Cerebellar nuclear complex (tissue), 1 donor: ENCODE results near the gene PAPOLA.
"Not testable (repeated sequence)": the region's sequence is repeated elsewhere in the genome, so short reads cannot be mapped to it uniquely, and the experiment has no call there.

ENCODE experiments used
- DNase-seq, 2 experiments: peaks; one replicate each; lab custom pipeline; 2025; lab: John Stamatoyannopoulos, UW

Gene PAPOLA

DNA sequence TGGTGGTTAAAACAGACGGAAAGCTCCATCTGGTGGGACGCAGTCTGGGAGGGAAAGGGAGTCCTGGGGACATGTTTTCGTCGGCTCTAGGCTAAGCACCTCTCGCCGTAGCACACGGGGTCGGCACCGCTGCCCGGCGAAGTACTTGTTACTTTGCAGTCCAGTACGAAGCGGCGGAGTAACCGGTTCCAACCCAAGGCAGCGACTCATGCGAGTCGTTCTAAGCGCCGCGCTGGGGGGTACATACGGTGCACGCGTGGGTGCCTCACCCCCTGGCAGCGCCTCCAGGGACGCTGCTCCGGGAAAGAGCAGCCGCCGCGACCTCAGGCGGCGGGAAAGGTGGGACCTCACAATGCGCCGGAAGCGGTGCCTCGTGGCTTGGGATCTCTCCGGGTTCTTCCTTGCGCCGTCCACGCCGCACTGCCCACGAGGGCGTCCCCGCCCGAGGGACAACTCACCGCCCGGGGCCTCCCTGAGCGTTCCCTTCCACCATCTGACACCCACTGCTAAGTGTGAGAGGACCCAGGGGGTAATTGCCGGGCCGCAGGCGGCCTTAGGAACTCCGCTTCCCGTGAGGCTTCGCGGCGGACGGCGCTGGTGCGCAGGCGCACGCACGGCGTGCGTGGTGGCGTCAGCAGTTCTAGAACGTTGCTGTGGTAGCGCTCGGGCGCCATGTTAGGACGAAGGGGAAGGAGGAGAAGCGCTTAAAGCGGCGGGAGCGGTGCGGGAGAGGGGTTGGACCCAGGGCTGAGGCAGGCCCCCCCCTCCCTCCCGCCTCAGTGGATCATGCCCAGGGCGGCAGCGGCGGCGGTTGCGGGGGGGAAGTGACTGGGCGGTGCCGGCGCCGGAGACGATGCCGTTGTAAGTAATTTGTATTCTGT is at the start of gene PAPOLA:
TSS of gene PAPOLA (plus strand) at position 643 of the 881 bp plus-strand sequence. CDS start at position 854, 211 bp downstream.
- DNase-seq = peak; percentile 37 to 72

DNA sequence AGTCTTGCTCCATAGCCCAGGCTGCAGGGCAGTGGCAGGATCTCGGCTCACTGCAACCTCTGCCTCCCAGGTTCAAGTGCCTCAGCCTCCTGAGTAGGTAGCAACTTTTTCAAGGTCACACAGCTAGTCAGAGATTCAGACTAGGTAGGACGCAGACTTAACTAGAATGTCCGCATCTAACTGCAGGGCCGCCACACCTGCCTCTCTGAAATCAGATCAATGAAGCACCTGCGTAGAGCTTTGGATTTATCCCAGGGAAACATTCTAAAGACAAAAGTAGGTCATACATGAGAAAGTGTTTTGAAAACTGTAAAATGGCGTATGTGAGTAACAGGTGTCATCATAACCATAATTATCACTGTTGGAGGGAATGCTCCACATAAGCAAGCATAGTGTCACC is 49.5 kb upstream of the PAPOLA start:
- no peak for DNase-seq

DNA sequence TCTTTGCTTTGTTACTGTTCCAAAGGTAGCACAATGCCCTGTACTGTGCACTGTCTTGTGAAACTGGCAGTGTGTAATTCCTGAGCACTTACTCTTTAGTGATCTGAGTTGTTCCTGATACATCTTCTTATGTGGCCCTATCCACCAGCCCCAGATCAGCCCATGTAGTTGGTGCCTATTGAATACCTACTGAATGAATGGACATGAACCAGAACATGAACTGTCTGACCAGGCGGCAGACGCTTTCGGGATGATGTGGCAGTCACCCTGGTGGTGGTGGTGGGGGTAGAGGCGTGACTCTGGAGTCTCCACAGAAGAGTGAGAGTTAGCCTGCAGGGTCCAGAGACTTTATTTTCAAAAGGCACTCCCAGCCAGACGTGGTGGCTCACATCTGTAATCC is 46.6 kb upstream of the PAPOLA start:
- no peak for DNase-seq

DNA sequence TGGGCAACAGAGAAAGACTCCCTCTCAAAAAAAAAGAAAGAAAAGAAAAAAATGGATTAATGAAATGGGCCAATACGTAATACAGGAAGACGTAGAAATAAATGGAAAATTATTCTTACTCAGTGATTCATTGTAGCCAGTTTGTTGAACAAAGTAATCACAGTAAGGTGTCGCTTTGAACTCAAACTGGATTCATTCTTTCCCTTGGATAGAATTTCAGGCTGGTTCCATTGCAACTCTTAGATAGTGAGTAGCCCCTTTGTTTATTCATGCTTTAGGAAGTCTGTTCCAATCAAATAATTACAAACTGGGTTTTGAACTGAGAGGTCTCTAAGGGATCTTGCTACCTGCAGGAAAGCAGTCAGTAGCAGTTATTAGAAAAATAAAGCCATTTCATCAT is 42.3 kb upstream of the PAPOLA start:
- no peak for DNase-seq

DNA sequence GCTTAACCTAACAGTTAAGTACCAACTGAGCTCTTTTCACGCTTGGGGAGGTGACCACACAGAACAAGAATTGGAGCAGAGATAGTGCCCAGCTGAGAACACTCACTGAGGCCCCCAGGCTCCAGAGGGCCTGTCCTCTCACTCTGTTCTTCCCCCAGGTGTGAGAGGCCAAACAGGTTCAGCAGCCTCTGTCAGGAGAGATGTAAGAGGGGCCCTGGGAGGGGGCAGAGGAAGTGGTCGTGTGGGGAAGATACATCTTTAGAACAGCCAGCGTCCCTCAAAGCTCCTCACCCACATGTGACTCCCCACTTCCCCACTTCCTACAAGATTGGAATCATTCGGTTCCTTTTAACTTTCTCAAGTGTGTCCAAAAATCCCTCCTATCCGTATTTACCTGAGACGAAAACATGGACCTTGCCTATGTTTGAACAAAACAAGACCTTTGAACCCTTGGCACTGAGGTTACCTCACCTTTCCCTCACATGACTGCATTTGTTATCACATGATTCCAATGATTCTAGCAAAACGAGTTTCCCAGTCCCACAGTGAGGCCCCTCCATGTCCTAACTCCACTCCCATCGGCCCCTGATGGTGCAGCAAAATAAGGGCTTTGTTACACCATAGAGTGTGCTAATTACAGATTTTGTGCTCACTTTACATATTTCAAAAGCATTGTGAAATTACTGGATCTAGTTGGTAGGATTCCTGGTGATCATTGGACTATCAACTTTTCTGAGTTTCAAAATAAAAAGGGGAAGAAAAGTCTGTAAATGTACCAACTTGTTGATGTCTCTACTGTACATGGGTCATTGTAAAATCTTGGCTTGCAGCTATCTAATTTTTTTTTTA is 40.0 kb upstream of the PAPOLA start:
- no peak for DNase-seq

DNA sequence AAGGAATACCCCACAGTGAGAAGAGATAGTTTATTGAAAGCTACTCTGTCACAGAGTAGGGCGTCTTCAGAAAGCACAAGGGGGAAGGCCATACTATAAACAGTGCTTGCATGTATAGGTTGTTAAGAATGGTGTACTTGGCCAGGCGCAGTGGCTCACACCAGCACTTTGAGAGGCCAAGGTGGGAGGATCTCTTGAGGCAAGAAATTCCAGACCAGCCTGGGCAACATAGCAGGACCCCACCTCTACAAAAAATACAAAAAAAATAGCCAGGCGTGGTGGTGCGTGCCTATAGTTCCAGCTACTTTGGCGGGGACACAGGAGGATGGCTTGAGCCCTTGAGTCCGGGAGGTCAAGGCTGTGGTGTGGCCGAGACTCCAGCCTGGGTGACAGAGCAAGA is 38.0 kb upstream of the PAPOLA start:
- DNase-seq = no peak

DNA sequence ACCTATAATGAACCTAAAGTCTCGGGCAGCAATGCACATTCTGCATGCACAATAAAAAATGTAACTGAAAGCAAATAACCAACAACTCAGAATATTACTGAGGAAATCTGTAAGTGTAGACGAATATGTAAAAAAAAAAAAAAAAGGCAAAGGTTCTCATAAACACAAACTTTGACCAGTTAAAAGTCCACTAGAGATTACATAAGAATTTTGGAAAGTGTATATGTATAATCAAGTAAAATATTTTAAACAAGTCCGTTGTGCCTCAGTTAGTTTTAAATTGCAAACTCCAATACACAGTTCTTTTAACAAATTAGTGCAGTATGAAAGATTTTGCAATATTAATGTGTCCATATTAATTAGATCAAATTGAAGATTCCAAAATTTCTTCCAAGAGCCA is 35.3 kb upstream of the PAPOLA start:
- DNase-seq = no peak

DNA sequence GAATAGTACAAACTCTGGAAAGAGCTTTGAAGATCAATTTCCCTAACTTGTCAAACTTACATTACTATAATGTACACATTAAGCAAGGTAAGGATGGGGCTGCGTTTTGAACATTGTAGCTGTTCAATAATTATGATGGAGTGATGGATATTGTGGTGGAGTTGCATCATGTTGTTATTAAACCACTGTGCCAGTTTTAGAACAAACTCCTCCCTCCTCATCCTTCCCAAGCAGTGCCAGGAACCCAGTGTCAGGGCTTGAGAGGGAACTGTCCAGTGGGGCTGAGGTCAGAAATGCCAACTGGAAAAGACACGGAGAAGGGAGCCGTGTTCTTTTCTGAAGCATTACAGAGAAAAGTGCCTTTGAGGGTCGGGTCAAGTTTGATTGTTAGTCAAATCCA is 31.9 kb upstream of the PAPOLA start:
- DNase-seq = no peak

DNA sequence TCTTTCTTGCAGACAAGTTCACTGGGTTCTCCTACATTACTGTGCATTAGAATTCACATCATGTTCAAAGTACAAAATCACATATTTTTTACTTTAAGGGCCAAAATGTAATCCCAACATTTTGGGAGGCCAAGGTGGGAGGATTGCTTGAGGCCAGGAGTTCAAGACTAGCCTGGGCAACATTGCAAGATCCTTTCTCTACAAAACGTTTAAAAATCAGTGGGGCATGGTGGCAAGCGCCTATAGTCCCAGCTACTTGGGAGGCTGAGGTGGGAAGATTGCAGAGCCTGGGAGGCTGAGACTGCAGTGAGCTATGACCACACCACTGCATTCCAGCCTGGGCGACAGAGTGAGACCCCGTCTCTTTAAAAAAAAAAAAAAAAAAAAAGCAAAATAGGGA is 31.2 kb upstream of the PAPOLA start:
- not testable (repeated sequence) for DNase-seq

DNA sequence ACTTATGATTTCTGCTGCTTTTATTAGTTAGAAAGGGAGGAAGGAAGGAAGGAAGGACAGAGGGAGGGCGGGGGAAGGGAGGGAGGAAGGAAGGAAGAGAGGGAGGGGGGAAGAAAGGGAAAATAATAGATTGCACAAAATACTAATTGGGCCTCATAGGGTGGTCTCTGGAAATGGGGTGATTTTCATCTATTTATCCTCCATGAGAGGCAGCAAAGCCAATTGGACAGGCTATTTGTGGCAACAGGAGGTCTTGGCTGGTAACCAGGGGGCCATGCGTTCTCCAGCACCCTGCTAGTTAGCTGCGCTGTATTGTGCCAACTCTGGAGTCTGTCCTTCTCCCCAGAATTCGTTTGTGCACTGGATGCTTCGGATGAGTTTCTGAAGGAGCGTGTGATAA is 24.1 kb upstream of the PAPOLA start:
- DNase-seq = no peak

DNA sequence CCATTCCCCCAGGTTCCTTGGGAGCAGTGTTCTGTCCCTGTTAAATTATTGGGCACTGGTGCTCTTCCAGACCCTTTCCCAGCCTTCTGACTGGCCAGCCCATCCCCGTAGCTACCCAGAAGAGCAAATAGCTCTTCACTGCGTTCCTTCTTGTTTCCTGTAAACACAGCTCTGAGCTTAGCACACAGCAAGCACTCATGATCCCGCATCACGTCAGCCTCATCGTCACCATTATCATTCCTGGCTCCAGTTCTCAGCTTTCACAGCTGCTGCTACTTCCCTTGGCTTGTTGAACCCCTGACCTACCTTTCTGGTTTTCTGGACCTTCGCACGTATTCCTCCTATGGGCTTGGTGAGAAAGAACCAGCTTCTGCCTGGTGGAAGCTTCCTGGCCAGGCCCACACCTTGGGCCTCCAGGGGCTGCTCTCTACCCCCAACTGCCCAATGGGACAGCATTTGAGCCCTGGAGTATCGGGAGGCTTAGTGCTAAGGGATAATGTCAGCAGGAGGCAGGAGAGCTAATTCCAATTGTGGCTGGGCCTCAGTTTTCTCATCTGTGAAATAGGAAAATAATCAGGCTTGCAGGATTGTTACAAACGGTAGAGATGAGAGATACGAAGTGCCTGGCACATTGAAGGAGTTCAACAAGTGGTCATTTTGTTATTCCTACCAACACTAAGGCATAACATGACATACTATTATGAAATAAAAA is 22.6 kb upstream of the PAPOLA start:
- DNase-seq = no peak

DNA sequence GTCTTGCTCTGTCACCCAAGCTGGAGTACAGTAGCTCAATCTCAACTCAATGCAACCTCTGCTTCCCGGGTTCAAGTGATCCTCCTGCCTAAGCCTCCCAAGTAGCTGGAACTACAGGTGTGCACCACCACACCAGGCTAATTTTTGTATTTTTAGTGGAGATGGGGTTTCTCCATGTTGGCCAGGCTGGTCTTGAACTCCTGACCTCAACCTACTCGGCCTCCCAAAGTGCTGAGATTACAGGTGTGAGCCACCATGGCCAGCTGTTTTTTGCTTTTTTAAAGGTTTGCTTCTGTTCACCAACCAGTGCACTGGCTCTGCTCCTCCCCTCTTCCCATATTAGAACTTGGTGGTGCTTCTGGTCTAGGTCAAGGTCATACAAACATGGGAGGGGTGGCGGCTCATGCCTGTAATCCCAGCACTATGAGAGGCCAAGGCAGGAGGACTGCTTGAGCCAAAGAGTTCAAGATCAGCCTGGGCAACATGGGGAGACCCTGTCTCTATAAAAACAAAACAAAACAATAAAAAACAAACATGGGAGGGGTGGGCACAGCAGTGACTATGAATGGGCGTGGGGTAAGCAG is 20.4 kb upstream of the PAPOLA start:
- no peak for DNase-seq

DNA sequence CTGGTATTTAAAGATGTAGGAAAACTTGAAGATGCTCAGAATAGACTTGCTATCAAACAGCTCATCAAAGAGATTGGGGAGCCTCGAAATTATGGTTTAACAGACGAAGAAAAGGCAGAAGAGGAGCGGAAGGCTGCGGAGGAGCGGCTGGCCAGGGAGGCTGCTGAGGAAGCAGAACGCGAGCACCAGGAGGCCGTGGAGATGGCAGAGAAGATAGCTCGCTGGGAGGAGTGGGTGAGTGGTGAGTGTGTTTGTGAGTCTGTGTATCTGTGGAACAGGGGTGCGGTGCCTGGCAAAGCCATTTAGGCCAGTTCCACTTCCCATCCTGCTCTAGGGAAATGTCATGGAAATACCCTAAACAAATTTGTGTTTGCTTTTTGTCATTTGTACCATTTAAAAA is 19.2 kb upstream of the PAPOLA start:
- no peak for DNase-seq

DNA sequence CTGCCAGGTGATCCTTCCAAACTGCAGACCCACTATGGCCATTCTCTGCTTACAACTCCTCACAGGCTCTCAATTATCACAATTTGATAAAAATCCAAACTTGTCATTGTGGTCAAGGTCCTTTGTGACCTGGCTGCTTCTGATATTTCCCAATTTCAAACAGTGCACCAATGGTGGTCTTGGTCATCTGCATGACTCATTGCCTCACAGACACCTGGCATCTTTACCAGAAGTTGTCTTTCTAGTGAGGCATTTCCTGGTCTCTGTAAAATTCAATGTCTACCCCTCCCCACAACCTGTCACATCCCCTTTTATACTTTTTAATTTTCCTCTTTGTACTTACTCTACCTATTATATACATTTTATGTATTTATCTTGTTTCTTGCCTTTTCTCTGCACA is 17.8 kb upstream of the PAPOLA start:
- no peak for DNase-seq

DNA sequence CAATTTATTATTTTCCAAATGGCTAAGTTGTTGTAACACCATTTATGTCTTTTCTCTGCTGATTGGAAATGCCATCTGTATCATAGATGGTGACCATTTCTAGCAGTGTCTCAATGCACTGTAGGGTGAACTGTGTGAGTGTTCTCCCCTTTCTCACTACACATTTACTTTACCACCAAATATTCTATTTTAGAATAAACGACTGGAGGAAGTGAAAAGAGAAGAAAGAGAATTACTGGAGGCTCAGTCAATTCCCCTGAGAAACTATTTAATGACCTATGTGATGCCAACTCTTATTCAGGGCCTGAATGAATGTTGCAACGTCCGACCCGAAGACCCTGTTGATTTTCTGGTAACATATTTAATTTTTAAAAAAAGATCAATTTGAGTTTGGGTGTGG is 15.5 kb upstream of the PAPOLA start:
- no peak for DNase-seq

DNA sequence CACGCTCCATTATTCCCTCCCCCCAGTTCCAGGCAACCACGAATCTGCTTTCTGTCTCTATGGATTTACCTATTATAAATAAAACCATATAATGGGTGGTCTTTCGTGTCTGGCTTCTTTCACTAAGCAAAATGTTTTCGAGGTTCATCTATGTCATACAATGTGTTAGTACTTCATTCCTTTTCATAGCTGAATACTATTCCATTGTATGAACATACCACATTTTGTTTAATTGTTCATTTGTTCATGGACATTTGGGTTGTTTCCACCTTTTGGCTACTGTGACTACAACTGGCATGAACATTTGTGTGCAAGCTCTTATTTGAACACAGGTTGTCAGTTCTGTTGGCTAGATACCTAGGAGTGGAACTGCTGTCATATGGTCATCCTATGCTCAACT is 12.9 kb upstream of the PAPOLA start:
- DNase-seq = no peak

DNA sequence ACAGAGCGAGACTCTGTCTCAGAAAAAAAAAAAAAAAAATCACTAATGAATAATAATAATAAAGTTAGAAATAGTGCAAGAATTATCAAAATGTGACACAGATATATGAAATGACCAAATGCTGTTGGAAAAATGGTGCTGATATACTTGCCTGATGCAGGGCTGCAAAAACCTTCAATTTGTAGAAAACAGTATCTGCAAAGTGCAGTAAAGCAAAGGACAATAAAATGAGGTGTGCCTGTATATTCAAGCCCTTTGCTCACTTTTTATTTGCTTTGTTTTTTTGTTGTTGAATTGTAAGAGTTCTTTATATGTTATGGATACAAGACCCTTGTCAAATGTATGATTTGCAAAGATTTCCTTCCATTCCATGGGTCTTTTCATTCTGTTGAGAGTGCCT is 9.0 kb upstream of the PAPOLA start:
- DNase-seq = no peak

DNA sequence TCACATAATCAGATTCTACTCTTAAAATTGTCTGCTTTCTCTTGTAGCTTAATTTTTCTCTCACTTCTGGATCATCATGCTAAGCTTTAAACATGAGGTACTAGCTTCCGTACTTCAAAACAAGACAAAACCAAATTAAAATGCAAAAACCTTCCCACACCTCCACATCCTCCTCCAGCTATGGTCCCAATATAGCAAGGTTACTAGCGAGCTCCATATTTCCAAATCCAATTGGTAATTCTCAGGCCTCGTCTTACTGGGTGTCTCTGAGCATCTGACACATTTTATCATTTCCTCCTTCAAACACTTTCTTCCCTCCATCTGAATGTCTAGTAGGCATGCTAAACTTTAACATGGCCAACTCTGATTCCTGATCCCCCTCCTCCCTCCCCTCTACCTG is 7.9 kb upstream of the PAPOLA start:
- no peak for DNase-seq

DNA sequence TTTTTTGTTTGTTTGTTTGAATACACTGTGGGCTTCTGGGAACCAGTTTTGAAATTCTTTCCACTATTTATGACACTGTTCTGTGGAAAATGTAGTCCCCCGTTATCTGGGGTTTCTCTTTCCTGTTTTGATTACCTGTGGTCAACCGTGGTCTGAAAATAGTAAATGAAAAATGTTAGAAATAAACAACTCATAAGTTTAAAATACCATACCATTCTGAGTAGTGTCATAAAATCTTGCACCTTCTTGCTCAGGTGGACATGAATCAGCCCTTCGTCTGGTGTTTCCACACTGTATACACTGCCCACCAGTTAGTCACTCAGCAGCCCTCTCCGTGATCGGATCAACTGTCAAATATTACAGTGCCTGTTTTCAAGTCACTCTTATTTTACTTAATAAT is 5.1 kb upstream of the PAPOLA start:
- DNase-seq = no peak

DNA sequence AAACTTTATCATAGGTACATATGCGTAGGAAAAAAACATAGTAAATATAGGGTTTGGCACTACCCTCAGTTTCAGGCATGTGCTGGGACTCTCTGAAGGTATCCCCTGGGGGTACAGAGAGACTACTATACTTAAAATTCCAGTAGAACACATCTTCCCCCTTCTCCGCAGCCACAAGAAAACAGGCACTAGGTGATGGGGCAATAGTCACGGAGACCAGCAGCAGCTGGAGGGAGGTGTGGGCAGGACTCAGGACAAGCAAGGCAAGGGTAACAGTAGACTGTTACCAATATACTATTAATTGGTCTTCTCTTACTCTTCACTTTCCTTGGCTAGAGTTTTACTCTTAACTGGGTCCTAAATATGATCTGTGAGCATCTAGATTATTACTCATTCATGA is 4.6 kb upstream of the PAPOLA start:
- DNase-seq = no peak

DNA sequence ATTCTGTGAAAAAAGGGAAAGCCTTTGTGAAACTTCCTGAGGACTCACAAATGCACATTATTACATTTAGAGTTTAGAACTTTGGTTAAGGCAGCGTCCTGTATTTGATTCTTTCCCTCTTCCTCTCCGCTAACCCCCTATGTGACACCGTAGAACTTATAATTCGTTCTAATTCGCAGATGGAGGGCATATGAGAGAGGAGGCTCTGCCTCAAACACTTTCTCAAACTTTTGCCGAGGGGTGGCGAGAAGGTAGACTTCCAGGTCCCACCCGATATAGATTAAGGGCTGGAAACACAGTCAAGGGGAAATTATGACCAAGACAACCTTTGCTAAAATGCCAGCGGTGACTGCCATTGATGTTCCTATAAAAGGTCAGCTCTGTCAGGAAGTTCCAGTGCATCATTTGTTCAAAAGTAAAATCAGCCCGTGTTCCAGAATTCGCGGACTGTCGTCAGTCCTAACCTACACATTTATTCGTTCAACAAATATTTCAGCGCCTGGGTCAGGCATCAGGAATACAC is 904 bp upstream of the PAPOLA start:
- DNase-seq = no peak
